Articular chondrocyte of knee joint (primary cell): Measurements from ENCODE around the gene CCN2. TPM values are rescaled to one million over a fixed set of nuclear protein-coding genes. Genes with fewer than 3 reads are reported as not detected.

Source experiments
- total RNA-seq: library from RNA; depleted of rRNA; stranded (reverse); fragments of >200 nt; gene quantifications from 2 replicates; pipeline ENCODE4 v1.2.3, GENCODE V29; 2012

CCN2 gene, protein sequence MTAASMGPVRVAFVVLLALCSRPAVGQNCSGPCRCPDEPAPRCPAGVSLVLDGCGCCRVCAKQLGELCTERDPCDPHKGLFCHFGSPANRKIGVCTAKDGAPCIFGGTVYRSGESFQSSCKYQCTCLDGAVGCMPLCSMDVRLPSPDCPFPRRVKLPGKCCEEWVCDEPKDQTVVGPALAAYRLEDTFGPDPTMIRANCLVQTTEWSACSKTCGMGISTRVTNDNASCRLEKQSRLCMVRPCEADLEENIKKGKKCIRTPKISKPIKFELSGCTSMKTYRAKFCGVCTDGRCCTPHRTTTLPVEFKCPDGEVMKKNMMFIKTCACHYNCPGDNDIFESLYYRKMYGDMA
- 264 and 598 TPM in 2 replicates for total RNA-seq

DNA sequence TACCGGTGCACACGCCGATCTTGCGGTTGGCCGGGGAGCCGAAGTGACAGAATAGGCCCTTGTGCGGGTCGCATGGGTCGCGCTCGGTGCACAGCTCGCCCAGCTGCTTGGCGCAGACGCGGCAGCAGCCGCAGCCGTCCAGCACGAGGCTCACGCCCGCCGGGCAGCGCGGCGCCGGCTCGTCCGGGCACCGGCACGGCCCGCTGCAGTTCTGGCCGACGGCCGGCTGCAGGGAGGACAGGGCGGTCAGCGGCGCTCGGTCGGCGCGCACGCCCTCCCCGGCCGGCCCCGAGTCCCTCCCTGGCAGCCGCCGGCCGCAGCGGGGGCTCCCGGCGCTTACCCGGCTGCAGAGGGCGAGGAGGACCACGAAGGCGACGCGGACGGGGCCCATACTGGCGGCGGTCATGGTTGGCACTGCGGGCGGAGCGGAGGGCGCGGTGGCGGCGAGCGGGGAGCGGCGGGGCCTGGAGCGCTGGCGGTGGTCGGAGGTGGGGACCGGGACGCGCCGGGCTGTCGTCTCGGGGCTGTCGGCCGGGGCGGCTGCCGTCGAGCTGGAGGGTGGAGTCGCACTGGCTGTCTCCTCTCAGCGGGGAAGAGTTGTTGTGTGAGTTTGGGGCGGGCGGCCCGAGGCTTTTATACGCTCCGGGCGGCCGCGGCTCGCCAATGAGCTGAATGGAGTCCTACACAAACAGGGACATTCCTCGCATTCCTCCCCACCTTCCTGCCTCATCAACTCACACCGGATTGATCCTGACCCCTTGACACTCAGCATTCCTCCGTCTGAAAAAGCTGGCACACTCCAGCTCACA is at the start of gene CCN2:
TSS of gene CCN2 (minus strand) at position 606 of the 809 bp plus-strand sequence. CDS start at position 406, 200 bp downstream.

Other genes with a start within 250 kb of the CCN2 start
- gene OR2A4, start 250.0 kb downstream of the CCN2 start, total RNA-seq, result not detected in 2 replicates
- not detected in 2 replicates for gene CTAGE9, start 240.4 kb downstream of the CCN2 start, total RNA-seq
- gene ENPP1, start 143.4 kb downstream of the CCN2 start, total RNA-seq, result 53.1 and 68.5 TPM in 2 replicates